Adrenal gland (tissue), 12 donors: ENCODE measurements around the gene ADIPOR2. TPM values are rescaled to one million over a fixed set of nuclear protein-coding genes. Genes with fewer than 3 reads are reported as not detected.

Source experiments
- DNase-seq, 7 donors: peaks; one replicate each; pipeline ENCODE4 v3.0.0-alpha.2; 2019 to 2020
- H3K27ac ChIP-seq, 5 donors: fragments of 200-600 bp; sonication (generic) in 4 of 5; 1 replicate in 3 of 5; 2 replicates in 2 of 5; pipeline versions ENCODE4 v1.5.1 to v1.8.0; 2016 to 2020; ENCODE audit warnings: mild to moderate bottlenecking in 1 of 5
- H3K27me3 ChIP-seq: fragments of 200-600 bp; 2 replicates; pipeline ENCODE4 v1.8.0; 2021
- H3K36me3 ChIP-seq, 2 donors: fragments of 200-600 bp; replicated peaks in 1 of 2; 1 replicate in 1 of 2; 2 replicates in 1 of 2; pipeline versions ENCODE4 v1.5.1 to v1.8.0; 2018 to 2022
- H3K4me1 ChIP-seq, 2 donors: fragments of 200-600 bp; replicated peaks in 1 of 2; 1 replicate in 1 of 2; 2 replicates in 1 of 2; pipeline versions ENCODE4 v1.5.1 to v1.8.0; 2018 to 2021
- H3K4me3 ChIP-seq, 4 donors: fragments of 200-600 bp; sonication (generic) in 3 of 4; one replicate each; pipeline ENCODE4 v1.5.1; 2016 to 2018
- H3K9me3 ChIP-seq, 3 donors: fragments of 200-600 bp; sonication (generic) in 1 of 3; replicated peaks in 1 of 3; 1 replicate in 2 of 3; 2 replicates in 1 of 3; pipeline versions ENCODE4 v1.5.1 to v1.8.0; 2016 to 2021
- CTCF ChIP-seq, 6 experiments: fragments of 450-650 bp in 4 of 6; fragments of 200-600 bp in 2 of 6; sonication (generic) in 1 of 6; IDR thresholded peaks; 1 replicate in 5 of 6; 2 replicates in 1 of 6; pipeline versions ENCODE4 v1.5.1 to v1.8.0; 2016 to 2021; ENCODE audit warnings: antibody characterized with exemption in 6 of 6, mild to moderate bottlenecking in 2 of 6, moderate library complexity in 1 of 6
- POLR2A ChIP-seq, 2 donors: fragments of 450-650 bp; IDR thresholded peaks; one replicate each; pipeline ENCODE4 v1.6.1; 2017; ENCODE audit warnings: antibody characterized with exemption in 2 of 2, mild to moderate bottlenecking in 2 of 2, moderate library complexity in 1 of 2
- WGBS, 4 donors: extraction: QIAGEN DNeasy Blood & Tissue Kit in 2 of 4; methylation state at CpG; one replicate each; pipeline versions ENCODE4 v1.1.5 to v1.1.7; 2013 to 2017; 5-methylcytosine and 5-hydroxymethylcytosine counted together
- intact Hi-C, 2 donors: fragments of 100-400 bp; cut with DNase I; formaldehyde crosslinking; loops; one replicate each; pipeline versions ENCODE4 v1.14.1 to v1.15.0; 2022 to 2023
- polyA plus RNA-seq, 3 donors: library from polyadenylated mRNA; stranded (reverse); fragments of 200-250 nt in 2 of 3; fragments of 350-450 nt in 1 of 3; fragmentation: Illumina TruSeq in 1 of 3; extraction: RNeasy Lipid Tissue Mini Kit (QIAGEN cat#74804) in 1 of 3; gene quantifications; one replicate each; pipeline ENCODE4 v1.2.3, GENCODE V29; 2013 to 2014
- total RNA-seq, 9 donors: library from RNA; depleted of rRNA in 4 of 9; stranded (reverse); fragments of >200 nt in 4 of 9; fragments of 120-200 nt in 1 of 9; fragmentation: NEBNext Ultra II Directional in 1 of 9; extraction: Animal tissue kit (Norgen Biotek cat#: 25700) in 1 of 9; gene quantifications; one replicate each; pipeline versions ENCODE4 v1.1.0 to v1.2.4, GENCODE V29; 2013 to 2023
- donor health status: healthy with polysubstance abuse.
- donor health status: Bipolar disorder and iron deficiency.
- donor health status: DM: yes; HTN: yes; CAD: no.
- donor health status: DM: no; HTN: no; CAD: no.
- donor health status: DM: no; HTN: no; CAD: no.
- donor health status: DM: yes; HTN: yes; CAD: no.

ADIPOR2 gene
- total and polyA plus RNA-seq, 12 donors = 46.2 to 214 (median 98.6) TPM

- no peaks in the 10 kb centered on the region for H3K36me3 ChIP-seq
- peaks cover 38 to 55% of the 10 kb centered on the region in 2 donors for H3K4me1 ChIP-seq
- 73 to 91% (median 81%) methylated on average over 6 of the region's 6 CpGs for WGBS, 4 donors
- no peaks in the 10 kb centered on the region for H3K9me3 ChIP-seq
- DNase-seq = no peak
- no peak overlapping the region for H3K4me3 ChIP-seq
- no peaks in the 10 kb centered on the region for H3K27me3 ChIP-seq
- intact Hi-C loops = no loop called here
- no peak overlapping the region for H3K27ac ChIP-seq
- TF ChIP-seq POLR2A (IDR thresholded peaks at IDR 0.05) = no peak
- TF ChIP-seq CTCF (IDR thresholded peaks at IDR 0.05) = no peak
Observed at GRCh38 chr12:1737652-1738286, 46.9 kb downstream of the ADIPOR2 start.

- TF ChIP-seq CTCF (IDR thresholded peaks at IDR 0.05) = no peak
- no peak for TF ChIP-seq POLR2A (IDR thresholded peaks at IDR 0.05)
- H3K27ac ChIP-seq = no peak overlapping the region
- no peaks in the 10 kb centered on the region for H3K9me3 ChIP-seq
- intact Hi-C loops = no loop called here
- no peak for DNase-seq
- peaks cover 33 to 49% of the 10 kb centered on the region in 2 donors for H3K4me1 ChIP-seq
- H3K4me3 ChIP-seq = no peak overlapping the region
- H3K36me3 ChIP-seq = no peaks in the 10 kb centered on the region
- no peaks in the 10 kb centered on the region for H3K27me3 ChIP-seq
Observed at GRCh38 chr12:1738446-1738845, 47.6 kb downstream of the ADIPOR2 start.

GRCh38 chr12:1739368-1739767 is 48.5 kb downstream of the ADIPOR2 start:
- no peak for TF ChIP-seq CTCF (IDR thresholded peaks at IDR 0.05)
- no peak for TF ChIP-seq POLR2A (IDR thresholded peaks at IDR 0.05)
- H3K4me3 ChIP-seq = no peak overlapping the region
- no peaks in the 10 kb centered on the region for H3K36me3 ChIP-seq
- intact Hi-C loops = no loop called here
- no peaks in the 10 kb centered on the region for H3K9me3 ChIP-seq
- 97 to 100% (median 98%) methylated on average over 1 of the region's 1 CpG for WGBS, 4 donors
- H3K4me1 ChIP-seq = peaks cover 33 to 48% of the 10 kb centered on the region in 2 donors
- H3K27ac ChIP-seq = no peak overlapping the region
- DNase-seq = no peak
- H3K27me3 ChIP-seq = no peaks in the 10 kb centered on the region

- Histone ChIP-seq H3K27me3 (no peaks in the 10 kb centered on the region), H3K4me3 (no peak overlapping the region), H3K36me3 (no peaks in the 10 kb centered on the region), H3K27ac (no peak overlapping the region), H3K9me3 (no peaks in the 10 kb centered on the region), H3K4me1 (peaks cover 33 to 55% of the 10 kb centered on the region in 2 donors)
- WGBS, 4 donors = 71 to 77% (median 74%) methylated on average over 5 of the region's 5 CpGs
- TF ChIP-seq POLR2A (IDR thresholded peaks at IDR 0.05) (no peak), CTCF (IDR thresholded peaks at IDR 0.05) (no peak)
- no peak for DNase-seq
- intact Hi-C loops = no loop called here
Observed at GRCh38 chr12:1740161-1740948, 49.5 kb downstream of the ADIPOR2 start.
